Natural killer cell (primary cell): ENCODE measurements around the gene YLPM1. TPM values are rescaled to one million over a fixed set of nuclear protein-coding genes. Genes with fewer than 3 reads are reported as not detected.

ENCODE experiments used
- ATAC-seq, 3 donors: fragments of 150-1000 bp in 2 of 3; fragments of 200-7000 bp in 1 of 3; cut with Tn5 transposase; 1 replicate in 1 of 3; 2 replicates in 2 of 3; pipeline ENCODE4 v1.10.0; 2021; ENCODE audit warnings: mild to moderate bottlenecking in 2 of 3, moderate library complexity in 2 of 3
- DNase-seq, 2 donors: peaks; one replicate each; pipeline versions ENCODE4 v3.0.0 to v3.0.0-alpha.2; 2013 to 2021; ENCODE audit warnings: mixed read lengths in 1 of 2
- H3K27ac ChIP-seq: one replicate; pipeline ENCODE4 v1.5.1; 2013; ENCODE audit warnings: mild to moderate bottlenecking, low read length
- H3K27me3 ChIP-seq: one replicate; pipeline ENCODE4 v1.6.1; 2013; ENCODE audit warnings: low read length; ENCODE audit not compliant: control insufficient read depth, insufficient read depth
- H3K36me3 ChIP-seq: one replicate; pipeline ENCODE4 v1.6.1; 2013; ENCODE audit warnings: low read length; ENCODE audit not compliant: control insufficient read depth, insufficient read depth
- H3K4me1 ChIP-seq: one replicate; pipeline ENCODE4 v1.6.1; 2013; ENCODE audit warnings: low read length; ENCODE audit not compliant: control insufficient read depth, insufficient read depth
- H3K4me3 ChIP-seq: one replicate; pipeline ENCODE4 v1.5.1; 2013; ENCODE audit warnings: low read length
- H3K9me3 ChIP-seq: one replicate; pipeline ENCODE4 v1.6.1; 2013; ENCODE audit warnings: low read length; ENCODE audit not compliant: control insufficient read depth, insufficient read depth
- H3K27ac Mint-ChIP-seq, 2 donors: one replicate each; pipeline ENCODE4 v1.8.0; 2022; ENCODE audit warnings: mild to moderate bottlenecking in 2 of 2, mixed read lengths in 2 of 2, moderate library complexity in 1 of 2
- H3K27me3 Mint-ChIP-seq, 2 donors: one replicate each; pipeline ENCODE4 v1.8.0; 2022; ENCODE audit warnings: low read depth in 2 of 2, mixed read lengths in 2 of 2
- H3K36me3 Mint-ChIP-seq: one replicate; pipeline ENCODE4 v1.8.0; 2022; ENCODE audit warnings: mixed read lengths
- H3K4me1 Mint-ChIP-seq, 2 donors: one replicate each; pipeline ENCODE4 v1.8.0; 2022; ENCODE audit warnings: mixed read lengths in 2 of 2
- H3K4me3 Mint-ChIP-seq: one replicate; pipeline ENCODE4 v1.8.0; 2022; ENCODE audit warnings: mild to moderate bottlenecking, moderate library complexity, mixed read lengths
- H3K9me3 Mint-ChIP-seq, 2 donors: one replicate each; pipeline ENCODE4 v1.8.0; 2022; ENCODE audit warnings: mixed read lengths in 2 of 2
- CTCF ChIP-seq: fragments of 200-600 bp; IDR thresholded peaks from one replicate; pipeline ENCODE4 v1.8.0; 2022; ENCODE audit warnings: antibody characterized with exemption
- WGBS: methylation state at CpG from one replicate; pipeline ENCODE4 v1.1.7; 2013; ENCODE audit warnings: missing lambda C conversion rate; ENCODE audit not compliant: insufficient coverage; 5-methylcytosine and 5-hydroxymethylcytosine counted together
- intact Hi-C: fragments of 100-400 bp; cut with micrococcal nuclease; formaldehyde crosslinking; loops from one replicate; pipeline ENCODE4 v1.14.2; 2022
- total RNA-seq, 4 donors: library from RNA; stranded (reverse); fragments of 120-200 nt in 1 of 4; gene quantifications; one replicate each; pipeline versions ENCODE4 v1.2.3 to v1.2.4, GENCODE V29; 2013 to 2022

The YLPM1 gene
- total RNA-seq, 3 donors from 2014 or later (not counting 1 experiment from before 2014, with no cell fraction given): 86.1 to 101 (median 93.3) TPM

DNA sequence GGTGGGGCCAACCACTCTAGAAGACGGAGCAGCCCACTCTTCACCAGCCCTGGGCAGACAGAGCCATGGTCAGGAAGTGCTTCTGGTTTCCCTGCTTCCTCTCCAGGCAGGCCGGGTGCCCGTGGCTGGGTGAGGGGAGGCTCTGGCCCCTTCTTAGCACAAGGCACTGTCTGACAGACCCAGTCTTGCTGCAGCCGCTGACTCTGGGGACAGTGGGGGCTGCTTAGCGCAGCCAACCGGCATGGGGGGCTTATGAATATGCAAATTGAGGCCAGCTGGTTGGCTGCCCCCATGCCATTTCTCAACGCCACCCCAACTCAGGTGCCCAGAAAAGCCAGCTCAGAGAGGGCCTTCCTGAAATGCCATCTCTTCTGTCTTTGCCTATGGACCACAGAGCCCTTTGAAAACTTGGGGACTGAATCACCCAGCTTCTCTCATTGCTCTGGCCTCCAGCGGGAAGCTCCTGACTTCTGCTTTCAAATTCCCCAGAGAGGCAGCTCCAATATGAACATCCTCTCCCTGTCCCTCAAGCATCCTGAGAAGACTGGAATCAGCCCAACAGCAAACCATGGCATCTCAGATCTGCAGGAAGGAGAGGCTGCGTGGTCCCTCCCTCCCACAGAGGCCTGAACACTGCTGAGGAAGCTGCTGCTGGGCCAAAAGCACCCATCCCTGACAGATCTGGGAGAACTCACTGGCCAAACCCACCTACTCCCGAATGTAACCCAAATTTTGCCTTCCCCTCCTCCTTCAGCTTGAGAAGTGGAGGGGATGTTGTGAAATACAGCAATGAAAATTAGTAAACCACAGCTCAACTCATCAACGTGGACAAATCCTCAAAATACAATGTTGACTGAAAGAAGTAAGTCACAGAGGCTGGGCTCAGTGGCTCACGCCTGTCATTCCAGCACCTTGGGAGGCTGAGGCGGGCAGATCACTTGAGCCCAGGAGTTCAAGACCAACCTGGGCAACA lies 113.1 kb downstream of the YLPM1 start, which contains the start of gene PROX2:
Gene PROX2 (minus strand): TSS at position 205 of the 973 bp plus-strand sequence. CDS start 12,311 bp downstream, outside the sequence.
- Mint-ChIP-seq H3K4me3 (peak within 1 kb of the TSS; percentile 74), H3K4me1 (peaks cover 26 to 29% of the 10 kb centered on the region in 2 donors), H3K36me3 (no peaks in the 10 kb centered on the region), H3K27ac (peak within 1 kb of the TSS; percentile 73 to 87), H3K27me3 (no peaks in the 10 kb centered on the region), H3K9me3 (no peaks in the 10 kb centered on the region)
- Histone ChIP-seq H3K36me3 (no peaks in the 10 kb centered on the region), H3K27ac (peak within 1 kb of the TSS; percentile 63), H3K4me3 (no peak within 1 kb of the TSS), H3K27me3 (no peaks in the 10 kb centered on the region), H3K4me1 (peaks cover 26% of the 10 kb centered on the region), H3K9me3 (no peaks in the 10 kb centered on the region)
- intact Hi-C loops: no loop called here
- TF ChIP-seq CTCF: no peak
- peak; percentile 79 to 88 (median 85) for ATAC-seq
- WGBS: 24% methylated on average over 12 of the region's 13 CpGs
- DNase-seq: peak; percentile 39 to 49

DNA sequence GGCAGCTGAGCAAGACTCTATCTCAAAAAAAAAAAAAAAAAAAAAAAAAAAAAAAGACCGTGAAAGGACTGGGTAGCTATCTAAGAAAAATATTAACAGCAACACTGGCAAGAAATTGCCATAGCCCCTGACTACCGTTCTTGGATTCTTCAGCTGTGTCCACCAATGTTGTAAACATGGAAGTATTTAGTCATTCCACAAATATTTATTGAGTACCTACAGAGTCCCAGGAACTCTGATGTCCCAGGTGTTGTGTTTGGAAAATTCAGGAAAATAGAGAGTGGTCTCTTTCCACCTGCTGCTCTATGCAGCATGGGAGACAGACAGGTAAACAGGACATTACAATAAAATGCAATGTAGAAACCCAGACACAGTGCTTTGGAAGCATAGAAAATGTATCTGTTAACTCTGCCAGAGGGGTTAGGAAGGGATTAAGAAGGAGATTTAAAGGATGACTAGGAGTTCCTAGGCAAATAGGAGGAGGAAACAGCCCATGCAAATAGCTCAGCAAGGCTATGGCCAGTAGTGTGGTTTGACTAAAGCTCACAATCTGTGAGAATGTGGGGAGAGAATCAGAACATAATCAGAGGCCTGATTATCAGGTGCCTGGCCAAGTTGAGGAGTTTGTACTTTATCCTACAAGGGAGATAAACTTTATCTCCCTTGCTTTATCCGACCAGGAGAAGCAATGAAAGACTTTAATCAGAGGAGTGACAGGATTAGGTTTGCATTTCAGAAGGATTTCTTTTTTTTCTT lies 116.5 kb downstream of the YLPM1 start:
- Histone ChIP-seq H3K36me3 (peaks cover 2% of the 10 kb centered on the region), H3K27ac (no peak overlapping the region), H3K4me3 (no peak overlapping the region), H3K4me1 (peaks cover 47% of the 10 kb centered on the region), H3K9me3 (no peaks in the 10 kb centered on the region), H3K27me3 (no peaks in the 10 kb centered on the region)
- Mint-ChIP-seq H3K27ac (peak overlapping the region in 1 of 2 donors; percentile 97), H3K27me3 (no peaks in the 10 kb centered on the region), H3K9me3 (no peaks in the 10 kb centered on the region), H3K4me3 (peak overlapping the region; percentile 55), H3K4me1 (peaks cover 52 to 53% of the 10 kb centered on the region in 2 donors), H3K36me3 (no peaks in the 10 kb centered on the region)
- 83% methylated on average over 1 of the region's 3 CpGs for WGBS
- DNase-seq: no peak
- no peak for ATAC-seq
- intact Hi-C loops: no loop called here
- no peak for TF ChIP-seq CTCF

- no peaks in the 10 kb centered on the region for H3K9me3 ChIP-seq
- peaks cover 13% of the 10 kb centered on the region for H3K36me3 ChIP-seq
- Mint-ChIP-seq H3K9me3 (no peaks in the 10 kb centered on the region), H3K4me3 (peak within 1 kb of the TSS; percentile 100), H3K27me3 (no peaks in the 10 kb centered on the region), H3K36me3 (peaks cover 9% of the 10 kb centered on the region), H3K4me1 (peaks cover 57 to 58% of the 10 kb centered on the region in 2 donors), H3K27ac (peak within 1 kb of the TSS; percentile 97 to 98)
- peak within 1 kb of the TSS; percentile 61 for H3K27ac ChIP-seq
- peak; percentile 87 to 91 for DNase-seq
- peak within 1 kb of the TSS; percentile 61 for H3K4me3 ChIP-seq
- H3K27me3 ChIP-seq: no peaks in the 10 kb centered on the region
- TF ChIP-seq CTCF: no peak
- H3K4me1 ChIP-seq: peaks cover 31% of the 10 kb centered on the region
- intact Hi-C loops: loop anchor here (2.0 kb wide), 1 partner anchor 43 kb away; no protein-coding TSS in a partner anchor
- peak; percentile 91 to 95 (median 95) for ATAC-seq
- under 1% methylated on average over 53 of the region's 53 CpGs for WGBS
Observed at GRCh38 chr14:74881431-74882102, 118.5 kb downstream of the YLPM1 start, which contains the start of gene DLST. Gene DLST, plus strand, starts transcription at chr14:74881916. Its CDS starts 38 bp downstream, at chr14:74881954.
